ENCODE measurements around the gene IQCN.

GRCh38 chr19:18322759-18323460, 48.7 kb upstream of the IQCN start, which contains the start of gene LSM4:
- TF ChIP-seq, protein P1, sequence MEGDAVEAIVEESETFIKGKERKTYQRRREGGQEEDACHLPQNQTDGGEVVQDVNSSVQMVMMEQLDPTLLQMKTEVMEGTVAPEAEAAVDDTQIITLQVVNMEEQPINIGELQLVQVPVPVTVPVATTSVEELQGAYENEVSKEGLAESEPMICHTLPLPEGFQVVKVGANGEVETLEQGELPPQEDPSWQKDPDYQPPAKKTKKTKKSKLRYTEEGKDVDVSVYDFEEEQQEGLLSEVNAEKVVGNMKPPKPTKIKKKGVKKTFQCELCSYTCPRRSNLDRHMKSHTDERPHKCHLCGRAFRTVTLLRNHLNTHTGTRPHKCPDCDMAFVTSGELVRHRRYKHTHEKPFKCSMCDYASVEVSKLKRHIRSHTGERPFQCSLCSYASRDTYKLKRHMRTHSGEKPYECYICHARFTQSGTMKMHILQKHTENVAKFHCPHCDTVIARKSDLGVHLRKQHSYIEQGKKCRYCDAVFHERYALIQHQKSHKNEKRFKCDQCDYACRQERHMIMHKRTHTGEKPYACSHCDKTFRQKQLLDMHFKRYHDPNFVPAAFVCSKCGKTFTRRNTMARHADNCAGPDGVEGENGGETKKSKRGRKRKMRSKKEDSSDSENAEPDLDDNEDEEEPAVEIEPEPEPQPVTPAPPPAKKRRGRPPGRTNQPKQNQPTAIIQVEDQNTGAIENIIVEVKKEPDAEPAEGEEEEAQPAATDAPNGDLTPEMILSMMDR (IDR thresholded peaks at IDR 0.05; ENCODE audit: low read depth, low read length, missing input control), result peak; percentile 38
- TF ChIP-seq, protein P2, sequence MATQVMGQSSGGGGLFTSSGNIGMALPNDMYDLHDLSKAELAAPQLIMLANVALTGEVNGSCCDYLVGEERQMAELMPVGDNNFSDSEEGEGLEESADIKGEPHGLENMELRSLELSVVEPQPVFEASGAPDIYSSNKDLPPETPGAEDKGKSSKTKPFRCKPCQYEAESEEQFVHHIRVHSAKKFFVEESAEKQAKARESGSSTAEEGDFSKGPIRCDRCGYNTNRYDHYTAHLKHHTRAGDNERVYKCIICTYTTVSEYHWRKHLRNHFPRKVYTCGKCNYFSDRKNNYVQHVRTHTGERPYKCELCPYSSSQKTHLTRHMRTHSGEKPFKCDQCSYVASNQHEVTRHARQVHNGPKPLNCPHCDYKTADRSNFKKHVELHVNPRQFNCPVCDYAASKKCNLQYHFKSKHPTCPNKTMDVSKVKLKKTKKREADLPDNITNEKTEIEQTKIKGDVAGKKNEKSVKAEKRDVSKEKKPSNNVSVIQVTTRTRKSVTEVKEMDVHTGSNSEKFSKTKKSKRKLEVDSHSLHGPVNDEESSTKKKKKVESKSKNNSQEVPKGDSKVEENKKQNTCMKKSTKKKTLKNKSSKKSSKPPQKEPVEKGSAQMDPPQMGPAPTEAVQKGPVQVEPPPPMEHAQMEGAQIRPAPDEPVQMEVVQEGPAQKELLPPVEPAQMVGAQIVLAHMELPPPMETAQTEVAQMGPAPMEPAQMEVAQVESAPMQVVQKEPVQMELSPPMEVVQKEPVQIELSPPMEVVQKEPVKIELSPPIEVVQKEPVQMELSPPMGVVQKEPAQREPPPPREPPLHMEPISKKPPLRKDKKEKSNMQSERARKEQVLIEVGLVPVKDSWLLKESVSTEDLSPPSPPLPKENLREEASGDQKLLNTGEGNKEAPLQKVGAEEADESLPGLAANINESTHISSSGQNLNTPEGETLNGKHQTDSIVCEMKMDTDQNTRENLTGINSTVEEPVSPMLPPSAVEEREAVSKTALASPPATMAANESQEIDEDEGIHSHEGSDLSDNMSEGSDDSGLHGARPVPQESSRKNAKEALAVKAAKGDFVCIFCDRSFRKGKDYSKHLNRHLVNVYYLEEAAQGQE (IDR thresholded peaks at IDR 0.05), result peak; percentile 73
- TF ChIP-seq, protein P3, sequence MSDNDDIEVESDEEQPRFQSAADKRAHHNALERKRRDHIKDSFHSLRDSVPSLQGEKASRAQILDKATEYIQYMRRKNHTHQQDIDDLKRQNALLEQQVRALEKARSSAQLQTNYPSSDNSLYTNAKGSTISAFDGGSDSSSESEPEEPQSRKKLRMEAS (IDR thresholded peaks at IDR 0.05), result peak; percentile 85
- no peak for TF ChIP-seq TAF1 (conservative IDR thresholded peaks at IDR 0.05)
